GM18526 (cell line): ENCODE measurements around the gene SMOC2.

Experiments
- POLR2A ChIP-seq: IDR thresholded peaks from 3 replicates; pipeline ENCODE4 v1.6.1; 2011; ENCODE audit not compliant: insufficient read length; ENCODE audit errors: extremely low read depth

The SMOC2 gene

GRCh38 chr6:168527451-168528210, 86.6 kb downstream of the SMOC2 start:
- TF ChIP-seq POLR2A: no peak

- no peak for TF ChIP-seq POLR2A
Observed at GRCh38 chr6:168528474-168529095, 87.6 kb downstream of the SMOC2 start.

DNA sequence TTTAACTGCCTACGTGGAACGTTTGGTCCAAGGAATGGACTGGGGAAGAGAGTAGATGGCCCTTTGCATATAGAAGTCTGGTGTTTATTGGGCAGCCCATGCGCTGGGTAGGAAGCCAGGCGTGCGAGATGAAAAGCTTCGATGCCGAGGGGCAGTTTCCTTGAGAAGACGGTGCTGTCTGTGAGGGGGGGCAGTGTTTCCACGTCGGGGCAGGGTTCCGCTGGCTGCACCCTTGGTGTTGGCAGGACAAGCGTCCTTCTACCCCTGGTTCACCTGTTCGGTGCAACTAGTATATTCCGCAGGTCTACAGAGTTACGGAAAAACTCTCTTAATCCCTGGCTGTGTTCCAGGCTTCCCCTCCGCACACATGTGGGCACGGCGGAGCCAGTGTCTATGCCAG, 88.2 kb downstream of the SMOC2 start:
- TF ChIP-seq POLR2A: no peak

DNA sequence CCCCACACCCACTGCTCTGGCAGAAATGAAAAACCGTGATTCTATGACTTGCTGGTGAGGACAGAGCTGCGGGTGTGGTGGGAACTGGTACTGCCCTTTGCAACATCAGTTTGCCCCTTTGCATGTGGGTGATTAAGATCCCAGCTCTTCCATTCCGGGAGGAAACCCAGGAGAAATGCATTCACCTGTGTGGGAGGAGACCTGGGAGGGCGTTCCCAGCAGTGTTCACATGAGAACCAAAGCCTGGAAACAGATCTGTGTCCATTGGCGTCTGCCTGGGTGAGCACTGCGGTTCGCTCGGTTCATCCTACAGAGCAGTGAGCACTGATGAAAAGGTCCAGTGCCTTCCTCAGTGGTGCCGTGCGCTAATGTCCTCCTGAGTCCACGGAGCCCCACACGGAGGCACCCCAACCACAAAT, 89.7 kb downstream of the SMOC2 start:
- TF ChIP-seq POLR2A: no peak

- no peak for TF ChIP-seq POLR2A
Observed at GRCh38 chr6:168532070-168532469, 91.1 kb downstream of the SMOC2 start.

DNA sequence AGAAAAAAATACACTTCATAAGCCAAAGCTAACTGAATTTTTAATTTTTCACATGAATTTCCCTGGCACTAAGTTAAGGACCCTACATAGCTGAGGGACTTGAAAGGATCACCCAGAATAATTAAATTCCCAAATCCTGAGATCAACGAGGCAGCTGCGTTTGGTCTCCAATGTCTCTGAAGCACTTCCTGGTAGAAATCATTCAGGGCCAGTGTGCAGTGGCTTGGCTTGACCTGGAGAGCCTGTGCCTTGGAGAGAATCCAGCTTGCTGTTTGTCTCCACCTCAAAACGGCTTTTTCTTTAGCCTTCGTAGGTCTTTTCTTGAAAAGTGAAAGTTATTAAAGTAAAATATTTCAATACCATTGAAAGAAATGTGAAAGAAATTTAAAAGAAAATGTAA, 92.4 kb downstream of the SMOC2 start:
- no peak for TF ChIP-seq POLR2A

DNA sequence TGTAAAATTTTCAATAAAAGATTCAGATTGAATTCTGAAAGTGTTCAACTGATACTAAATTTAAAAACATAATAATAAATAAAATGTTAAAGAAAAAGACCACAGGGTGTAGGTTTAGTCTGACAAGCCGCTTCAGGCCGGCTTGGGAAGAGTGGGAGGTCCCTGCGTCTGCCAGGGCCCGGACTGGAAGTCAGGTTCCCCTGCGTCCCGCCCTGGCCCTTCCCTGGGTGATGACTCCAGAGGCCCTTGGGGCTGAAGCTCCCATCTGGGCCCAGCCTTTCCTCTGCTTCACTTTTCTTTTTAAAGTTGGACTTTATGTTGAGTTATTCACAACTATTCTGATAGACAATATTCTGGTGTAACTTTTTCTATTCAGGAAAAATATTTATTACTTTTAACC, 93.3 kb downstream of the SMOC2 start:
- TF ChIP-seq POLR2A: no peak

DNA sequence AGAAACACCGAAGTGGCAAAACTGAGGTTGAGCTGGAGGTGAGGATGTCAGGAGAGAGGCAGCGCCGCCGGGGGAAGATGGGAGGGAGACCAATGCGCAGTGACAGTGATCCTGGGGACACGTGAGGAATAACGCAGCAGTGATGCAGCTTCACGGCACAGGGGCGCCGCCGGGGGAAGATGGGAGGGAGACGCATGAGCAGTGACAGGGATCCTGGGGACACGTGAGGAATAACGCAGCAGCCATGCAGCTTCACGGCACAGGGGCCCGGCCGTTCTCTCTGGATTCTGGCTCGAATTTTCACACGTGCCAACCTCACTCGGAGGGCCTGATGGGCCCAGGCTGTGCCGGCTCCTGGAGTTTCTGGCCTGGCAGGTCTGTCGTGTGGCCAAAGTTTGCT, 94.7 kb downstream of the SMOC2 start:
- no peak for TF ChIP-seq POLR2A

DNA sequence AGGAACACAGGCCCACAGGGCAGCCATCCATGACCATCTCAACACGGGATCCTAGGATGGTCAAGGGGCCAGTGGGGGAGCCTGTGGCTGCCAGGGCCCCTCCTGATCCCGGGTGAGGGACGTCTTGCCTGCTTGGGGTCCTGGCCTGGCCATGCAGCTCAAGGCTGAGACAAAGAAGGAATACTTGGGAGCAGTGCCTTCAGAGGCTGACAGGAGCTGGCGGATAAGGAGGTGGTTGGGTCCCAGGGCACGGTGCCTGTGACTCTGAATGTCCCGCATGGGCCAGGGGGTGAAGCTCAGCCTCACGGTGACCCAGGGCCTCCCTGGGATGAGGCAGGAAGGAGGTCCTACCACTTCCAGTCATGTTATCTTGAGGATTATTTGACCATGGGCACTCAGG, 95.2 kb downstream of the SMOC2 start:
- no peak for TF ChIP-seq POLR2A

DNA sequence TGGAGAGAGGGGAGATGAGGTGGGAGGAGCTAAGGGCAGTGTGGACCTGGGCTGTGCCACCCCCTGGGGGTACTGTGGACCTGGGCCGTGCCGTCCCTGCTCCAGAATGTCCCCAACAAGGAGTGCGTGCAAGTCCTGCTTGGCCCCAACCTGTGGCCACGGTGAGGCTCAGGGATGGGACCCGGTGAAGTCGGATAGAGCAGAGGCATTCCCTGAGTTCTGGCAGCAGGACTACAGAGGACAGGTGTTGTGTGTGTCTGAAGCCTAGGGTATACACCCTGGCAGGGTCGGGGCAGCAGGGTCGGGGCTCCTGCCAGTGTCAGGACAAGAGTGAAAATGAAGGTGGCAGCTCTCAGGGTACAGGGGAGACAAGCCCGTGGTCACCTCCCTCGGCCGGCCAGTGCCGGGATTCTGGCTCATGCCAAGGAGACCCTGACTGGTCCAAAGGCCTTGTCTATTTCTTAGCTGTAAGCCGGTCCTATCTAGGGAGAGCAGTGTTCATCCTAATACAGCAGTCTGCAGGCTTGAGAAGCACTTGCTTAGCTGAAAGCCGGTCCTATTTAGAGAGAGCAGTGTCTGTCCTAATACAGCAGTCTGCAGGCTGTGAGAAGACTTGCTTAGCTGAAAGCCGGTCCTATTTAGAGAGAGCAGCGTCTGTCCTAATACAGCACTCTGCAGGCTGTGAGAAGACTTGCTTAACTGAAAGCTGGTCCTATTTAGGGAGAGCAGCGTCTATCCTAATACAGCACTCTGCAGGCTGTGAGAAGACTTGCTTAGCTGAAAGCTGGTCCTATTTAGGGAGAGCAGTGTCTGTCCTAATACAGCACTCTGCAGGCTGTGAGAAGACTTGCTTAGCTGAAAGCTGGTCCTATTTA, 95.9 kb downstream of the SMOC2 start:
- TF ChIP-seq POLR2A: no peak

DNA sequence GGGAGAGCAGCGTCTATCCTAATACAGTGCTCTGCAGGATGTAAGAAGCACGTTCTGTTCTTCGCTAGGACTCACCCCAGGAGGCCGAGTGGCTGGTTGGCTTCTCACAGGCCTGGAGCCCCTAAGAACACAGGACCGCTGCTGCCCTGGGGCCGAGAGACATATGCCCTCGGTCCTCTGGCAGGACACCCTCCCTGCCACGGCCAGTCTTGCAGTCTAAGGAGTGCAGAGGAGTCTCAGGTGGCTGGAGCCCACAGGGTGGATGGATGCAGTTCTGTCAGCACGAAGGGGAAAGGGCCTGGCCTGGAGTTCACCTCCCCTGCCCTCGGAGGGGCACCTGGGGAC, 96.5 kb downstream of the SMOC2 start:
- TF ChIP-seq POLR2A: no peak

DNA sequence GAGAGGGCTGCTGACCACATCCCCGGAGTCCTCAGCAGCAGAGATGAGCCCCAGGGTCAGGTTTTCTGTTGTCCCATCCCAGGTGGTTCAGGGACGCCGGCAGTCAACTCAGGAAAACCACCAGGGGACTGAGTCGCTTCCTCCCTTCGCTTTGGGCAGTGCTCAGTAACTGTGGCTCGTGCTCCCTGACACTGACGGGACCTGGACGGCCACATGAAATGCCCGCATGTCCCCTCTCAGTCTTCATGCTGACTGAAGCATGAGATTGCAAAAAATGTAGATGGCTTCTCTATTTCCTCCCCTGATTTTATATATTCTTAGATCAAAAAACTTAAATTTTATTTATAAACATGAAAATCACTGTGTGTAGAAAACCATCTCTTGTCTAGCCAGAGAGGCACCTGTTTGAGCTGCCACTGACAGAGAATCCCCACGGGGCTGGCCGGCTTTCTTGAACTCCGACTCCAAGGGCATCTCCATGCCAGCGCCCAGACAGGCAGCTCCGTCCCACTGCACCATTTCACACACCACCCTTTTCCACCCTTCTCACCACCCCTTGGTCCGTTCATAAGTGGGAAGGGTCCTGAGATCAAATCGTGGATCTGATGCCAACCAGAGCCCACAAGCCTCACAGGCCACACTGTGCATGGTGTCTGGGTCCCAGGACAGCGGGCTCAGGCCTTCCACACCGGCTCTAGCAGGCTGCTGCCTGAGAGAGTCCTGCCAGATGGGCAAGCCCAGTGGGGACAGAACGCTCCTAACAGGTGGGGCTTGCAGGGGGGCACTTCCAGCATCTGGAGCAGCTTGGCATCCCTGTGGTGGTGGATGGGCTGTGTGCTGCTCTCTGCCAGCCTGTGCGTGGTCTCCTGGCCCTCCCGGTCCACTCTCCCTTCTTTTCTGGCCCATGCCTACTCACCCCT, 98.2 kb downstream of the SMOC2 start:
- TF ChIP-seq POLR2A: no peak

- TF ChIP-seq POLR2A: no peak
Observed at GRCh38 chr6:168540713-168541291, 99.8 kb downstream of the SMOC2 start.

GRCh38 chr6:168541307-168541706, 100.3 kb downstream of the SMOC2 start:
- TF ChIP-seq POLR2A: no peak

DNA sequence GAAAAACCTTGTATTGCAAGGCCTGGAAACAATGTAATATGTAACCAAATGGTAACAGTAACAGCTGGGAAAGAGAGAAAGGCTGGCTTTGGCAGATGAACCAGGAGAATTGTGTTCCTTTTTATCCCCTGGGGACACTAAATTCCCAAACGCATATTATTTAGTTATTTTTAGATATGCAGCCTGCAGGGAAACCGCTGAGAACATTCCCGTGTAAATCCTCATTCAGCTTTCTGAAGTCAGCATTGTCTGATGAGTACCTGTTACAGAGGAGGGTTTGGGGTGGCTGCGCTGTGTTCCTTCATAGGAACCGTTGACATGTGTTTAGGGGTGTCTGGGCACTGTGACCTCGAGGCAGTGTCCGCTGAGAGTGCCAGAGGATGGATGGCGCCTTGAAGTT, 101.3 kb downstream of the SMOC2 start:
- no peak for TF ChIP-seq POLR2A

DNA sequence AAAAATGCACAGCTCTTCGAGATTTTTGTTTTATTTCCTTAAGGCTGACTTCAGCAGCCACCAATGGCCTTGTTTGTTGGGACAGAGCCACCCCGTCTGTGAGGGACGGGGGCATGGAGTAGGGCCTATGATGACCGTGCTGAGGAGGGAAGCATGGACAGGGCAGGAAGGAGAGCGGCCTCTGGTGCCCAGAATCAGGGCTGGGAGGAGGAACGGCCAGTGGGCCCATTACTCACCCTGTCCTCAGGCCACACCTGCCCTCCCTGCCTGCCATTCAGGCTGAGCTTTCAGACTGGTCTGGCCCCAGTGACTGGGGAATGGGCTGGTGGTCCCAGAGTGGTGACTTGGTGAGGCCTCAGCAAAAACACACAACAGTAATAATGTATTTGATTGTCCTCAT, 104.4 kb downstream of the SMOC2 start:
- no peak for TF ChIP-seq POLR2A
